PFSK-1 (cell line): Measurements from ENCODE around the gene ASMTL.

Source experiments
- FOXP2 ChIP-seq: optimal IDR thresholded peaks from 2 replicates; pipeline ENCODE3; 2011; ENCODE audit warnings: borderline replicate concordance, control low read depth, inconsistent platforms; ENCODE audit not compliant: insufficient read depth; ENCODE audit errors: extremely low read length, extremely low read depth
- POLR2AphosphoS5 ChIP-seq: IDR thresholded peaks from 2 replicates; pipeline ENCODE4 v1.6.1; 2012; ENCODE audit warnings: low read depth, mild to moderate bottlenecking, control low read depth, low read length, moderate library complexity
- SIN3A ChIP-seq: IDR thresholded peaks from 2 replicates; pipeline ENCODE4 v1.6.1; 2012; ENCODE audit warnings: mild to moderate bottlenecking, low read length, moderate library complexity, borderline replicate concordance; ENCODE audit not compliant: insufficient read depth
- TAF1 ChIP-seq: IDR thresholded peaks from 2 replicates; pipeline ENCODE4 v1.6.1; 2012; ENCODE audit warnings: low read length, control low read depth, borderline replicate concordance; ENCODE audit not compliant: insufficient read depth

DNA sequence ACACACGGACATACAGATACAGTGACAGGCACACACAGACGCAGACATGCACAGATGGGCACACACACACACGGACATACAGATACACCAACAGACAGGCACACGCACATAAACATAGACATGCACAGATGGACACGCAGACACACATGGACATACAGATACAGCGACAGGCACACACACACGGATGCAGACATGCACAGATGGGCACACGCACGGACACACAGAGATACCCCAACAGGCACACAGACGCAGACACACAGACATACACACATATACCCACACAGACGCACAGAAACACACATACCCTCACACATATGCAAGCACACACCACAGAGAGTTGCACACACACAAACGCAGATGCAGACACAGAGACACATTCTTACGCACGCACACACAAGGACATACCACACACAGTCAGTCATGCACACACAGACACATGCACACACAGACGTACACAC, 36.4 kb downstream of the ASMTL start:
- TF ChIP-seq TAF1, result no peak
- no peak for TF ChIP-seq POLR2AphosphoS5
- TF ChIP-seq SIN3A, result no peak
- no peak for TF ChIP-seq FOXP2
